SU-DHL-6 (cell line): ENCODE data around the gene ZNF710.

ENCODE experiments used
- H2AFZ ChIP-seq: fragments of 200-600 bp; sonication (generic); 2 replicates; pipeline ENCODE4 v1.6.1; 2014; ENCODE audit warnings: low read depth, mild to moderate bottlenecking, moderate library complexity, mixed read lengths, antibody characterized with exemption, low read length; ENCODE audit not compliant: severe bottlenecking
- H3F3A ChIP-seq: fragments of 200-600 bp; shearing (Covaris generic); 2 replicates; pipeline ENCODE4 v1.6.0; 2016; ENCODE audit warnings: antibody characterized with exemption, mild to moderate bottlenecking; ENCODE audit not compliant: insufficient read depth
- H3K27ac ChIP-seq: fragments of 200-600 bp; sonication (generic); 2 replicates; pipeline ENCODE4 v1.5.1; 2016; ENCODE audit warnings: low read depth, mild to moderate bottlenecking, low read length, moderate library complexity, mixed read lengths
- H3K27me3 ChIP-seq: fragments of 200-600 bp; sonication (generic), shearing (Covaris generic); 2 replicates; pipeline ENCODE4 v1.6.0; 2014; ENCODE audit warnings: mild to moderate bottlenecking, low read length
- H3K36me3 ChIP-seq: fragments of 200-600 bp; sonication (generic); 2 replicates; pipeline ENCODE4 v1.6.1; 2014; ENCODE audit warnings: mild to moderate bottlenecking, low read length, mixed read lengths
- H3K4me2 ChIP-seq: fragments of 300-600, 200-600 bp; shearing (Covaris generic), sonication (generic); 2 replicates; pipeline ENCODE4 v1.6.0; 2014; ENCODE audit warnings: low read length, low read depth, mild to moderate bottlenecking; ENCODE audit not compliant: poor library complexity, severe bottlenecking
- H3K4me3 ChIP-seq: fragments of 200-600 bp; sonication (generic); 2 replicates; pipeline ENCODE4 v1.5.1; 2014; ENCODE audit warnings: antibody characterized with exemption, low read length, mild to moderate bottlenecking, mixed read lengths; ENCODE audit not compliant: insufficient read depth, poor library complexity, severe bottlenecking
- H3K79me2 ChIP-seq: fragments of 200-600 bp; sonication (generic); 2 replicates; pipeline ENCODE4 v1.6.1; 2014; ENCODE audit warnings: mild to moderate bottlenecking, low read length, moderate library complexity; ENCODE audit not compliant: insufficient read depth
- H3K9ac ChIP-seq: fragments of 200-600 bp; sonication (generic); 2 replicates; pipeline ENCODE4 v1.7.0; 2014; ENCODE audit warnings: mild to moderate bottlenecking, low read length
- H3K9me2 ChIP-seq: fragments of 200-600 bp; sonication (generic); replicated peaks from 2 replicates; pipeline ENCODE4 v1.6.1; 2014; ENCODE audit warnings: low read length; ENCODE audit not compliant: insufficient read depth
- H3K9me3 ChIP-seq: fragments of 200-600 bp; sonication (generic); 2 replicates; pipeline ENCODE4 v1.6.1; 2014; ENCODE audit warnings: low read length, mixed read lengths; ENCODE audit not compliant: insufficient read depth
- H4K20me1 ChIP-seq: fragments of 200-600 bp; sonication (generic); 2 replicates; pipeline ENCODE4 v1.6.1; 2014; ENCODE audit warnings: low read depth, mild to moderate bottlenecking, antibody characterized with exemption, low read length, moderate library complexity, mixed read lengths
- CTCF ChIP-seq: fragments of 200-600 bp; sonication (generic); IDR thresholded peaks from one replicate; pipeline ENCODE4 v1.5.1; 2017; ENCODE audit warnings: antibody characterized with exemption, mild to moderate bottlenecking, low read length, moderate library complexity; ENCODE audit not compliant: insufficient read depth, poor library complexity, severe bottlenecking
- EZH2phosphoT487 ChIP-seq: fragments of 200-600 bp; sonication (generic), shearing (Covaris generic); conservative IDR thresholded peaks from 2 replicates; pipeline ENCODE4 v1.6.1; 2018; ENCODE audit warnings: mild to moderate bottlenecking, antibody characterized with exemption, low read length, moderate library complexity, mixed read lengths

ZNF710 gene

GRCh38 chr15:90101969-90102890 is 101.1 kb downstream of the ZNF710 start, which contains the start of gene IDH2:
TSS of gene IDH2 (minus strand) at chr15:90102468. CDS start at chr15:90102390, 78 bp downstream.
- Histone ChIP-seq H2AFZ (peak within 1 kb of the TSS; percentile 97), H4K20me1 (no peaks in the 10 kb centered on the region), H3K27me3 (no peaks in the 10 kb centered on the region), H3K9me2 (no peaks in the 10 kb centered on the region), H3F3A (peaks cover 9% of the 10 kb centered on the region), H3K79me2 (no peaks in the 10 kb centered on the region), H3K9ac (peak within 1 kb of the TSS; percentile 80), H3K9me3 (no peaks in the 10 kb centered on the region), H3K4me3 (peak within 1 kb of the TSS; percentile 79), H3K4me2 (peak within 1 kb of the TSS; percentile 85), H3K36me3 (no peaks in the 10 kb centered on the region), H3K27ac (peak within 1 kb of the TSS; percentile 2; the same call in 1 of the 2 replicates)
- TF ChIP-seq CTCF (no peak), EZH2phosphoT487 (no peak)

- H3K9me3 ChIP-seq, result no peaks in the 10 kb centered on the region
- no peaks in the 10 kb centered on the region for H3K9me2 ChIP-seq
- H3K36me3 ChIP-seq, result no peaks in the 10 kb centered on the region
- no peak overlapping the region for H2AFZ ChIP-seq
- TF ChIP-seq CTCF, result no peak
- TF ChIP-seq EZH2phosphoT487, result no peak
- H3K9ac ChIP-seq, result no peak overlapping the region
- H3K27ac ChIP-seq, result no peak overlapping the region
- no peak overlapping the region for H3K4me2 ChIP-seq
- peaks cover 7% of the 10 kb centered on the region for H3F3A ChIP-seq
- H3K79me2 ChIP-seq, result no peaks in the 10 kb centered on the region
- H3K27me3 ChIP-seq, result no peaks in the 10 kb centered on the region
- H4K20me1 ChIP-seq, result no peaks in the 10 kb centered on the region
- H3K4me3 ChIP-seq, result no peak overlapping the region
Observed at GRCh38 chr15:90103701-90104329, 102.7 kb downstream of the ZNF710 start.

GRCh38 chr15:90104551-90104950 is 103.4 kb downstream of the ZNF710 start:
- Histone ChIP-seq H3K9me2 (no peaks in the 10 kb centered on the region), H3K9ac (no peak overlapping the region), H3K36me3 (no peaks in the 10 kb centered on the region), H3K79me2 (no peaks in the 10 kb centered on the region), H3F3A (peaks cover 7% of the 10 kb centered on the region), H3K9me3 (no peaks in the 10 kb centered on the region), H3K27ac (no peak overlapping the region), H3K4me3 (no peak overlapping the region), H4K20me1 (no peaks in the 10 kb centered on the region), H3K27me3 (no peaks in the 10 kb centered on the region), H3K4me2 (no peak overlapping the region), H2AFZ (no peak overlapping the region)
- no peak for TF ChIP-seq CTCF
